ENCODE results near the gene ASMTL.
"Not testable (repeated sequence)": the region's sequence is repeated elsewhere in the genome, so short reads cannot be mapped to it uniquely, and the experiment has no call there.

ASMTL gene

GRCh38 chrX:1481636-1482529, 29.2 kb upstream of the ASMTL start:
- no peak for FAIRE-seq

GRCh38 chrX:1480082-1480785, 27.5 kb upstream of the ASMTL start:
- FAIRE-seq = no peak

- FAIRE-seq = no peak
Measured at GRCh38 chrX:1477801-1478458, 25.2 kb upstream of the ASMTL start.

- FAIRE-seq = no peak
Measured at GRCh38 chrX:1477229-1477628, 24.5 kb upstream of the ASMTL start.

- FAIRE-seq = no peak
Measured at GRCh38 chrX:1476682-1477081, 24.0 kb upstream of the ASMTL start.

GRCh38 chrX:1475881-1476280, 23.2 kb upstream of the ASMTL start:
- FAIRE-seq = no peak

- no peak for FAIRE-seq
Measured at GRCh38 chrX:1475481-1475880, 22.8 kb upstream of the ASMTL start.

- FAIRE-seq = not testable (repeated sequence)
Measured at GRCh38 chrX:1474593-1474992, 21.9 kb upstream of the ASMTL start.

- FAIRE-seq = no peak
Measured at GRCh38 chrX:1472975-1473374, 20.3 kb upstream of the ASMTL start.

- FAIRE-seq = no peak
Measured at GRCh38 chrX:1468250-1468772, 15.6 kb upstream of the ASMTL start.

GRCh38 chrX:1466971-1467561, 14.4 kb upstream of the ASMTL start:
- FAIRE-seq = no peak

GRCh38 chrX:1466232-1466661, 13.5 kb upstream of the ASMTL start:
- no peak for FAIRE-seq

- FAIRE-seq = no peak
Measured at GRCh38 chrX:1465286-1466231, 12.8 kb upstream of the ASMTL start.

GRCh38 chrX:1464971-1465285, 12.2 kb upstream of the ASMTL start:
- no peak for FAIRE-seq

- no peak for FAIRE-seq
Measured at GRCh38 chrX:1464041-1464970, 11.6 kb upstream of the ASMTL start.

- FAIRE-seq = no peak
Measured at GRCh38 chrX:1463581-1463980, 10.9 kb upstream of the ASMTL start.

- no peak for FAIRE-seq
Measured at GRCh38 chrX:1462596-1463251, 10.0 kb upstream of the ASMTL start.

GRCh38 chrX:1462110-1462509, 9.4 kb upstream of the ASMTL start:
- FAIRE-seq = peak; percentile 70

GRCh38 chrX:1455948-1456280, 3.2 kb upstream of the ASMTL start:
- no peak for FAIRE-seq

All from TTC549 (cell line).